Neutrophil (primary cell): Measurements from ENCODE around the gene LRCH1.

ENCODE experiments used
- H3K27ac ChIP-seq: fragments of 200-600 bp; sonication (generic); 2 replicates; pipeline ENCODE4 v1.5.1; 2016; ENCODE audit warnings: mild to moderate bottlenecking, moderate library complexity
- H3K27me3 ChIP-seq: fragments of 200-600 bp; sonication (generic); 2 replicates; pipeline ENCODE4 v1.6.0; 2016; ENCODE audit warnings: mild to moderate bottlenecking
- H3K36me3 ChIP-seq: fragments of 200-600 bp; sonication (generic); 2 replicates; pipeline ENCODE4 v1.5.1; 2017
- H3K4me1 ChIP-seq, 2 experiments: fragments of 200-600 bp in 1 of 2; sonication (generic) in 1 of 2; 1 replicate in 1 of 2; 2 replicates in 1 of 2; pipeline versions ENCODE4 v1.5.1 to v1.6.1; 2013 to 2016; ENCODE audit warnings: low read depth in 1 of 2, low read length in 1 of 2, mild to moderate bottlenecking in 1 of 2, moderate library complexity in 1 of 2; ENCODE audit not compliant: control insufficient read depth in 1 of 2, insufficient read depth in 1 of 2
- H3K4me3 ChIP-seq, 2 experiments: fragments of 200-600 bp in 1 of 2; sonication (generic) in 1 of 2; 1 replicate in 1 of 2; 2 replicates in 1 of 2; pipeline ENCODE4 v1.5.1; 2013 to 2016; ENCODE audit warnings: low read depth in 1 of 2, low read length in 1 of 2, mild to moderate bottlenecking in 1 of 2, moderate library complexity in 1 of 2
- H3K9me3 ChIP-seq: fragments of 200-600 bp; sonication (generic); 2 replicates; pipeline ENCODE4 v1.5.1; 2016
- TF ChIP-seq, protein P1 (sequence below): fragments of 200-600 bp; sonication (generic); IDR thresholded peaks from 2 replicates; pipeline ENCODE4 v1.5.1; 2016; ENCODE audit warnings: antibody characterized with exemption

The LRCH1 gene

DNA sequence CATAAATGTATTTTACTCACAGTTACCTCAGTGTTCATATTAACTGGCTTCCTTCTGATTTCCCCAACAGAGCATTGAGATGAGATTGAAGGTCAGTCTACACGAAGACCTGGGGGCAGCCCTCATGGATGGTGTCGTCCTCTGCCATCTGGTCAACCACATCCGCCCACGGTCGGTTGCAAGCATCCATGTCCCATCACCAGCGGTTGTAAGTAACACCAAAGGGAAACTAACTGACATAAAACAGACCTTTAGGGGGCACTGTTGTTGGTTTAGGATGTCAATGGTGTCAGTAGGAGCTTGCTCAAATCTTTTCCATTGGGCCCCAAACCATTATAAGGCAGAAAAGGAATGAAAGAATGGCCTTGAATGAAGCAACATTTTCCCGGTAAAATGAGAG lies 175.8 kb downstream of the LRCH1 start:
- Histone ChIP-seq H3K4me1 (no peaks in the 10 kb centered on the region), H3K4me3 (no peak overlapping the region), H3K27ac (no peak overlapping the region), H3K9me3 (no peaks in the 10 kb centered on the region), H3K36me3 (peaks cover 14% of the 10 kb centered on the region), H3K27me3 (no peaks in the 10 kb centered on the region)
- TF ChIP-seq, protein P1, sequence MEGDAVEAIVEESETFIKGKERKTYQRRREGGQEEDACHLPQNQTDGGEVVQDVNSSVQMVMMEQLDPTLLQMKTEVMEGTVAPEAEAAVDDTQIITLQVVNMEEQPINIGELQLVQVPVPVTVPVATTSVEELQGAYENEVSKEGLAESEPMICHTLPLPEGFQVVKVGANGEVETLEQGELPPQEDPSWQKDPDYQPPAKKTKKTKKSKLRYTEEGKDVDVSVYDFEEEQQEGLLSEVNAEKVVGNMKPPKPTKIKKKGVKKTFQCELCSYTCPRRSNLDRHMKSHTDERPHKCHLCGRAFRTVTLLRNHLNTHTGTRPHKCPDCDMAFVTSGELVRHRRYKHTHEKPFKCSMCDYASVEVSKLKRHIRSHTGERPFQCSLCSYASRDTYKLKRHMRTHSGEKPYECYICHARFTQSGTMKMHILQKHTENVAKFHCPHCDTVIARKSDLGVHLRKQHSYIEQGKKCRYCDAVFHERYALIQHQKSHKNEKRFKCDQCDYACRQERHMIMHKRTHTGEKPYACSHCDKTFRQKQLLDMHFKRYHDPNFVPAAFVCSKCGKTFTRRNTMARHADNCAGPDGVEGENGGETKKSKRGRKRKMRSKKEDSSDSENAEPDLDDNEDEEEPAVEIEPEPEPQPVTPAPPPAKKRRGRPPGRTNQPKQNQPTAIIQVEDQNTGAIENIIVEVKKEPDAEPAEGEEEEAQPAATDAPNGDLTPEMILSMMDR: no peak

DNA sequence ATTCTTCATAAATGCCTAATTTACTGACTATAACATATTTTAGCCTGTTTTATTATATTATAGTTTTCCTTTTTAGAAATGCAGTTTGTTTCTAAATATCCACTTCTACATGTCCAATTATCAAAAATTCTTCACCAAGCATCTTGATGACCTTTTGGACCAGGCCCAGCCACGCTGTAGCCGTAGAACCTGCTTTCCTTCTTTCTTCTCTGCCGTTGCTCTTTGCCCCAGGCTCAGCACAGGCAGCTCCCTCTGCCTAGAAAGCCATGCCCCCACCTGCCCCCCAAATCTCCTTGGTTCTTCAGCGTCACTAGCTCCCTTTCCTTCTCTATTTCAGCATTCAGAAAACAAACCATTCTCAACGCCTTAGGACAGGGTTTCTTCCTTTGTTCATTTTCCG lies 178.6 kb downstream of the LRCH1 start:
- Histone ChIP-seq H3K27me3 (no peaks in the 10 kb centered on the region), H3K27ac (no peak overlapping the region), H3K9me3 (no peaks in the 10 kb centered on the region), H3K4me3 (no peak overlapping the region), H3K4me1 (no peaks in the 10 kb centered on the region), H3K36me3 (peaks cover 14% of the 10 kb centered on the region)
- TF ChIP-seq, protein P1: no peak

DNA sequence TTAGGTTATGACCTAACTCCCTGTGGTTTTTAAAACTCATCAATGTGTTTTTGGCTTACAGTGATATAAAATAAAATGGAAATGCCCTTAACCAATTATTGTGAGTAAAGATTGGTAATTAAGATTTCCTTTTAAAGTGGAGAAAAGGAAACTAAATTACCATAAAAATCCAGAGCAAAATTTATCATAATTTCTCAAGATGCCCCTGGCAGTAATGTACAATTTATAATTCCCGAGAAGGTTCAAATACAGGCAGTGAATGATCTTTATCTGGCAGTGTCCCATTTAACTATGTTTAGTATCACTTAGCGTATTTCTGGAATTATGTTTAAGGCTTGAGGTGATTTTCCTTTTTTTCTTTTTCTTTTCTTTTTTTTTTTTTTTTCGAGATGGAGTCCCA lies 182.5 kb downstream of the LRCH1 start:
- Histone ChIP-seq H3K9me3 (no peaks in the 10 kb centered on the region), H3K4me1 (no peaks in the 10 kb centered on the region), H3K27me3 (no peaks in the 10 kb centered on the region), H3K27ac (no peak overlapping the region), H3K36me3 (peaks cover 9% of the 10 kb centered on the region), H3K4me3 (no peak overlapping the region)
- TF ChIP-seq, protein P1: no peak

DNA sequence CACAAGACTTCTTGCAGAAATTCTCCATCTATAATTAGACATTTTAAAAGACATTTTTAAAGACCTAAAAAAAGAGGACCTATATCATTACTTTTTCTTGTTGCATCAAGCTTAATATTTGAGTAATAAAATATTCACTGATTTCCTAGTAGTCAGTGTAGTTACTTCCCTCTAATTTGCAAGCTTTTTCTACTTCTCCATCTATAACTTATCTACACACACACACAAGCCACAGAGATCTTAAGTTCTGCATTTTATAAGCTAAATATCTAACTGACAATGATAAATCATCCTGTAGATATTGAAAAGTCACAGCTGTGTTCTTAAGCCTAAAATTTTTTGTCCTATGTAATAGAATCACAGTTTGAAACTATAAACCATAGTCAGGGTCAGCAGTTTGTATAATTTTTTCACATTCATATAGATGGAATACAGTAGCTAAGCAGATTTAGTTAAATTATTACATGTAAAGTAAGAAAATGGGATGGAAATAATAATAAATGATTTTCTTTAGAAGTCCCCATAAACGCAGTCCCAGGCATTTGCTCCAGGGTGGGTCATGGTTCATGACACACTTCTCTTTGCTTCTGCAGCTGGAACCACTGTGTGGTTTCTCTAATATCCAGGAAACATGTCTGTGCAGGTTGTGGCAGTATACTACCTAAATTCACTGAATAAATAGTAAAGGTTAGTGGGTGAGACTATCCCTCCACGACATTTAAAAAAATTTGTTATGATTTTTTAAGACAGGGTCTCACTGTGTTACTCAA lies 183.8 kb downstream of the LRCH1 start:
- TF ChIP-seq, protein P1: no peak
- peaks cover 8% of the 10 kb centered on the region for H3K36me3 ChIP-seq
- H3K27ac ChIP-seq: no peak overlapping the region
- no peak overlapping the region for H3K4me3 ChIP-seq
- H3K4me1 ChIP-seq: no peaks in the 10 kb centered on the region
- no peaks in the 10 kb centered on the region for H3K27me3 ChIP-seq
- no peaks in the 10 kb centered on the region for H3K9me3 ChIP-seq

DNA sequence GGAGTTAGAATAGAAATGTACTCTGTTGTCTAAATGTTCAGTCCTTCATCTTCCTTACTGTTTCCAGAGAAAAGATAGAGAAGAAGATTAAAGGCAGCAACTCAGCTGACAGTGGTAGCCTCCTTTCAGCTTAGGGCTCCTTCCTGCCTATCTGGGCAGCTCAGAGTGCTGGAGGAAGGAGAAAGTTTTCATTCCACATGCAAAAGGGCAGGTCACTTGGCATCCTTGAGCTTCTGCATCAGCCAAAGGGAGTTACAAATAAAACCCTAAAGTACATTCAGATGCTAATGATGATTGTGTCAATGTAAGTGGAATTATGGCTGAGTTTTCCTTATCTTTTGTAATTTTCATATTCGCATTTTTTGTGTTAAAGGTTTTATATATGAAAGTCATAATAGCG lies 185.1 kb downstream of the LRCH1 start:
- H3K27me3 ChIP-seq: no peaks in the 10 kb centered on the region
- TF ChIP-seq, protein P1: no peak
- no peaks in the 10 kb centered on the region for H3K9me3 ChIP-seq
- H3K27ac ChIP-seq: no peak overlapping the region
- no peak overlapping the region for H3K4me3 ChIP-seq
- H3K36me3 ChIP-seq: peaks cover 7% of the 10 kb centered on the region
- H3K4me1 ChIP-seq: no peaks in the 10 kb centered on the region
